AG09309 (cell line): Measurements from ENCODE around the gene PTPRN2.

Experiments used
- DNase-seq: peaks from one replicate; pipeline ENCODE4 v3.0.0-alpha.2; 2010; ENCODE audit warnings: low read depth
- H3K4me3 ChIP-seq: 2 replicates; pipeline ENCODE4 v1.5.1; 2011; ENCODE audit warnings: mild to moderate bottlenecking, low read depth, low read length, moderate library complexity; ENCODE audit not compliant: control insufficient read depth
- CTCF ChIP-seq: IDR thresholded peaks from 2 replicates; pipeline ENCODE4 v1.5.1; 2011; ENCODE audit warnings: mild to moderate bottlenecking, low read depth, low read length, inconsistent platforms; ENCODE audit not compliant: insufficient read depth, control insufficient read depth; ENCODE audit errors: missing control alignments

Gene PTPRN2

DNA sequence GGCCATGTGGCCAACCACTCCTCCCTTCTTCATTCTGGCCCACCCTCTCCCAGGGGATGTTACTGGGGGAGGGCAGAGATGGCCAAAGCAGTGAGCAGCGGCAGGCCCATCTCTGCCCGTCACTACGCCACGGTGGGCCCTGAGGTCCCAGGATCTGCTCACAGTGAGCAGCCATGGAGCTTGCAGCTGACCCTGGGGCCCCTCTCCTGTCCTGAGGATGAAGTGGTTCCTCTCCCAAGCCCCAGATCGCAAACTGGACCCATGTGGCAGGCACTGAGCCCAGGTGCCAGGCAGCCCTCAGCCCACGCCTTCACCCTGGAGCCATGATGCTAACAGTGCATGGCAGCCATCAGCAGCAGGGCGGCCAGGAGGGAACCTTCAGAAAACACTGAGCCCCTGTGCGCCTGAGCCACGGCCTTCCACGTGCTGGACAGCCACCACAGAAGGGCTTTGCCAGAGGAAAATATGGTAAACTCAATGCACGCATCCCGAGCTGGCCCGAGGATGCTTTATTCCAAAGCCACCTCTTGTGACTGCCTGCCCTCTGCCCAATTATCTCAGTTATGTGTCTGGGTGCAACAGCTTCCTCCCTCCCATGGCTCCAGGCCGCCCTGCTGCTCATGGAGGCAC is 485.7 kb downstream of the PTPRN2 start:
- no peak for DNase-seq
- H3K4me3 ChIP-seq: no peak overlapping the region
- no peak for TF ChIP-seq CTCF

DNA sequence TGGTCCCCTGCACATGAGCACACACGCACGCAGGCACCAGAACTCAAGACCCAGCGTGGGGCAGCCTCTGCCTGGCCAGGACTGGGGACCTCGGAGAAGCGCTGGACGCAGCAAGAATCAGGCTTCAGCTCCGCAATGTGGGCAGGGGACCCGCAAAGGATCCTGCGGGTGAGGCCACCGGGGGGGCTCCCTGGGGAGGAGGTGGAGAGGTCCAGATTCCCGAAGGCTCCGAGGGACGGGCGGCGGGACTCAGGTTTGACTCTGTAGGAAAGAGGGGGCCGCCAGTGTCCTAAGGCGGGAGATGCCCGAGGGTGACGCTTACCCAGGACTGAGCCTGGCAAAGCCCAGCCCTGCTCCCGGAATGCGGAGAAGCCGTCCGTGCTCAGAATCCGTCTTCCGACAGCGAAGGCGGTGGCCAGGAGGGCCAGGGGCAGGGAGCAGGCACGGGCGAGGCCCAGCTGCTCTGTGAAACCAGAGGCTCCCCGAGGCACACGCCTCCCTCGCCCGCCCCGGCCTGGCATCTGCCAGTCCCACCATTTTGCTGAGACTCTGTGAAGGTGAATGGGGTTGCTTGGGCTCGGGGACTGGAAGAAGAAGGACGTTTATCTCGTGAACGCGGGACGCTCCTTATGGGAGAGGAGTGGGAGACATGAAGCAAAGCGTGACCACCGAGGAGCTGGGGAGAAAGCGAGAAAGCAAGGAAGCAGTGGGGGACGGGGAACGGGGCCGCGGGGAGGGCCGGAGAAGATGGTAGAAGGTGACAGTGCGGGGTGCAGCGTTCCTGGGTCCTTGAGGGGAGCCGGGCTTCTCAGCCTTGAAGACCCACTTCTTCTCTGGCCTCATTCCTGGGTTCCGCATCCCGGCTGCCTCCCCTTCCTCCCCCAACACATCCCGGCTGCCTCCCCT is 489.2 kb downstream of the PTPRN2 start:
- H3K4me3 ChIP-seq: no peak overlapping the region
- no peak for DNase-seq
- no peak for TF ChIP-seq CTCF

GRCh38 chr7:158097453-158098124 is 490.0 kb downstream of the PTPRN2 start:
- no peak for DNase-seq

GRCh38 chr7:158097106-158097452 is 490.5 kb downstream of the PTPRN2 start:
- DNase-seq: no peak
- TF ChIP-seq CTCF: no peak
- no peak overlapping the region for H3K4me3 ChIP-seq

More at GRCh38 chr7:158097453-158098124, 490.0 kb downstream of the PTPRN2 start:
- TF ChIP-seq CTCF: no peak
- H3K4me3 ChIP-seq: no peak overlapping the region

DNA sequence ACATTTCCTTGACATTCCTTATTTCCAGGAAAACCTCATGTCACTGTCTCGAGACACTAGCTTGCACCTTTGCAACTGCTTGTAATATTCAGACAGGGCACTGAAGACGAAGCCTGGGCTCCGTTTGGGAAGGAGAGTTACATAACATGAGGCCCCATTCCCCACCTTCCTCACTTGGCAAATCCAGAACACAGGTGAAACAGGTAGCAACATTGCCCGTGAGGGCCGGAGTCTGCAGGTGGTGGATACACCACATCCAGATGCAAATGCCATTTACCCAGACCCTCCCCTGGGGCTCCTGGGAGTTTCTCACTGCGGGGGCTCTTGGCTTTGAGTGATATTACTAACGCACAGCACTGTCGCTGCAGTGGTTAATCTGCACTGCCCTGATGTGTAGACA is 491.0 kb downstream of the PTPRN2 start:
- H3K4me3 ChIP-seq: no peak overlapping the region

More for the DNA sequence above, 491.0 kb downstream of the PTPRN2 start:
- no peak for TF ChIP-seq CTCF
- no peak for DNase-seq
